ENCODE results near the gene NKTR.

NKTR gene

GRCh38 chr3:42662813-42663535 lies 62.5 kb downstream of the NKTR start:
- DNase-seq: no peak

GRCh38 chr3:42663581-42664437 lies 63.3 kb downstream of the NKTR start:
- DNase-seq: no peak

- DNase-seq: no peak
Observed at GRCh38 chr3:42664438-42664803, 63.9 kb downstream of the NKTR start.

GRCh38 chr3:42665050-42665878 lies 64.8 kb downstream of the NKTR start:
- DNase-seq: no peak

DNA sequence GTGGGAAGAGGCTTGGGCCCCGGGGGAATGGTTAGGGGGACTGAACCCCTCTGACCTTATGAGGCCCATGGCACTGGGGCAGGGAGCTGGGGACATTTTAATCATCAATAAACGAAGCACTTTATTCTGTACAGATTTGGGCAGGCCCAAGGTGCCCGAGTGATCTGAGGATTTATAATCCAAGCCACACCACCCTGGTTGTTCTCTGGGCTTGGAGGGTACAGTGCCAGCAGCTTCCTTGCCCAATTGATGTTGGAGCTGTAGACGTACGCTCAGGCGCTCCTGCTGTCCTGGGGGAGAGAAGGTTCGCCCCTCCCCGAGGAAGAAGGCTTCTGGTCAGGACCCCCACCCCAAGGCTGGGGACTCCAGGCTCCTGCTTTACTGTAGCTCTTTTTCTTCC lies 65.5 kb downstream of the NKTR start:
- DNase-seq: no peak

GRCh38 chr3:42666577-42666998 lies 66.1 kb downstream of the NKTR start:
- DNase-seq: no peak

DNA sequence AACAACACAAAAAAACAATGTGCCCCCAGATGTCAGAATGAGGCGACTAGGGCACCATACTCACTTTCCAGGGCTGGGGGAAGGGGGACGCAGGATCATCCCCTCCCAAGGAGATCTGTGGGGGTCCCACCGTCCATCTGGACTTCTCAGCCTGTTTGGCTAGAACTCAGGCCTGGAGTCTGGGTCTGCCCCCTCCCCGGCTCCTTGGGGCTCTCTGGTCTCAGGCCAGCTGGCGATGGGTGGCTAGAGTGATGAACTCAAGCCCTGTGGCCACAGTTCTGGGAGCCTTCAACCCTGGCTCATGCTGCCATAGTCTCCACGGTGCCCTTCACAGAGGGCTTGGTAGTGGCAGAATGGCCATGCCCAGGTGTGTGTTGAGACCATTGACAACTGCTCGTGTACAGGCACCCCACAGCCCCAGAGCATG lies 66.6 kb downstream of the NKTR start:
- no peak for DNase-seq

DNA sequence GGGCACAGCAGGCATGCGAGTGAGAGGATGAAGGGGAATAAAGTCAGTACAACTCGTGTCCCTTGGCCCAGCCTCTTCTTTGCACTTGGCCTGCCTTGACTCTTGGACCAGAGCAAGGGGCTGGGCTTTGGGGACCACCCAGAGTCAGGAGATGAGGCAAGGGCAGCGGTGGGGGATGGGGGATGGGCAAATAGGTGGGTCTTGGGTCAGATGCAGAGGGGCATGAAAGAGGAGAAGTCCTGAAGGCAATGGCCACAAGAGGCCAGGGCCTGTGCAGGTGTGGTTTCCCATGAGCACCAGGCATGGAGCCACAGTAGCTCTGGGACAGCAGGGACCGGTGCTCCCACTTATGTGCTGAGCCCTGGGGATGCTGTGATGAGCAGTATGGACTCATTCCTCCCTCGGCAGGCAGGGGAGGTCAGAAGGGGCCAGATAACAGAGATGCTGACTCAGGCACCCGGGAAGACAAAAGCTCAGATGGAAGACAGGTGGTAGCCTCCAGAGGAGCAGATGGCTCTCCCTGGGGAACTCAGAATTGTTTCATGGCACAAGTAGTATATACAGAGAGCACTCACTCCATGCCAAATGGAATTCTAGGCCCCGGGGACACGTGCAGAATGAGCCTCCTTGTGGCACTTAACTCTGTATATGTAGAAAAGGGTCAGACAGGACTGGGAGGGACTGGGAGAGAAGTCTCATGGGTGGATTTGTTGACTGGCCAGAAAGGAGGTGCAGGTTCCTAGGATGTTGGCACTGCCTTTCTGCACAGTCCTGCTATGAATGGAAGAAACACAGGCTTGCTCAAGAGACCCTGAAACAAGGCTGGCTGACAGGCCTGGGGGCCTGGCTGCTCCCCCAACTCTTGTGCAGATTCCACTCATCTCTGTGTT lies 67.3 kb downstream of the NKTR start:
- no peak for DNase-seq

- no peak for DNase-seq
Observed at GRCh38 chr3:42668413-42668760, 67.9 kb downstream of the NKTR start.

DNA sequence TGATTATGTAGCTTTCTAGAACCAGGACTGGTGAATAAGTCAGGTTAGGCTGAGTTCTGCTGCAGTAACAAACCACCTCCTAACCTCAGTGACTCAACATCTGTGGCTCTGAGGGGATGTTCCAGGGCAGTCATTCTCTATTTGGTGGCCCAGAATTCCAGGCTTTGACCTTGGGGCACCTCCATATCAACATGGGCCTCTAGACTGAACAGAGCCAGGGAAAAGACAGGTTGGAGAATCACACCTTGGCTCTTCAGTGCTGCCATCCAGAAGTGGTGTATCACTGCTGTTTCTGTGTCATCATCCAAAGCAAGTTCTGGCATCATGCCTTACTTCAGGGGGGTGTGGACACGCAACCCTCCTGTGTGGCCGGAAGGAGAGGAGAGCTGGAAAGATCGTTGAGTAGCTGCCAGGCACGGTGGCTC lies 68.3 kb downstream of the NKTR start:
- no peak for DNase-seq

DNA sequence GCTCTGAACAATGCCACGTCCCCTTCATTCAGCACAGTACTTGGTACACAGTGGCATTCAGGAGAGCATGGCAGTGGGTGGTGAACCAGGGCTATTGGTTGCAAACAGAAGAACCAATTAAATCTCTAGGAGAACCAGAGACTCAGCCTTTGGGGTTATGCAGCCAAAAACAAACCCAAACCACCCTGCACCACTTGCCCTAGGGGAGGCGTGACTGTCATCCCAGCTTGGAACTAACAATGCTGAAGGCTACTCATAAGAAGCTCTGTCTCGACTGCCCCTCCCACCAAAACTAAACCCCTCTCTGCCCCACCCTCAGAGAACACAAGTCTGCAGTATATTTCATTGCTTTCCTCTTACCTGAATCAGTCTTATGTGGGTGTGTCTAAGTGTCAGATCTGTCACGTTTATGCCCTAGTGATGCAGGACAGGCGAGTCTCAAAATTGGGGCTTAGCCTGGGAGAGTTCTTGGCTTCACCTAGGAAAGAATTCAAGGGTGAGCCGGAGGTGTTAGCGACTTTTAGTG lies 69.6 kb downstream of the NKTR start:
- DNase-seq: no peak

GRCh38 chr3:42670670-42671069 lies 70.2 kb downstream of the NKTR start:
- DNase-seq: no peak

- DNase-seq: no peak
Observed at GRCh38 chr3:42672515-42672914, 72.0 kb downstream of the NKTR start.

DNA sequence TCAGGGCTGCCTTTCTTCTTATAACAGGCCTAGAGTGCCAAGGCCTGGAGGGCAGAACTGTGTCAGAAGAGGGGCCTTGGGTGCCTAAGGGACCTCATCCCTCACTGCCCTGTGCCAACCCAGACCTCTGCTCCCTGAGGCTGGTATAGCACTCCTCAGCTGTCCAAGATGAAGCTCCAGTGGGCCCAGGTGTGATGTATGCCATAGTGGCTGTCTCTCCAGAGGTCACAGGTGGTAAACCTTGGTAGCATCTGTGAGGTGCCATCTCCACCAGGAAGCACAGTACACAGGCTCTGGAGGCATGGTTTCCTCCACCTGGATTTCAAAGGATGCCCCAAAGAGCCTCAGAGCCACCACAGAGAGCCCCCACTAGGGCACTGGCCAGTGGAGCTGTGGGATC lies 72.6 kb downstream of the NKTR start:
- no peak for DNase-seq

- DNase-seq: no peak
Observed at GRCh38 chr3:42674146-42674545, 73.7 kb downstream of the NKTR start.

DNA sequence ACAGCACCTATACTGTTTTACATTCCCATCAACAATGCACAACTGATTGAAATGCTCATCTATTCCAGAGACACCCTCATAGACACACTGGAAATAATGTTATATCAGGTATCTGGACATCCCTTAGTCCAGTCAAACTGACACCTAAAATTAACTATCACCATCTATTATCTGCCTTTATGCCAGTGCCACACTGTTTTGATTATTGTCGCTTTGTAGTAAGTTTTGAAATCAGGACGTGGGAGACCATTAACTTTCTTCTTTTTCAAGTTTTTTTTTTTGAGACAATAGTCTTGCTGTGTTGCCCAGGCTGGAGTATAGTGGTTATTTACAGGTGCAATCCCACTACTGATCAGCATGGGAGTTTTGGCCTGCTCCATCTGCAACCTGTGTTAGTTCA lies 75.4 kb downstream of the NKTR start:
- DNase-seq: no peak

- no peak for DNase-seq
Observed at GRCh38 chr3:42678447-42678846, 78.0 kb downstream of the NKTR start.

GRCh38 chr3:42680271-42680670 lies 79.8 kb downstream of the NKTR start:
- no peak for DNase-seq

DNA sequence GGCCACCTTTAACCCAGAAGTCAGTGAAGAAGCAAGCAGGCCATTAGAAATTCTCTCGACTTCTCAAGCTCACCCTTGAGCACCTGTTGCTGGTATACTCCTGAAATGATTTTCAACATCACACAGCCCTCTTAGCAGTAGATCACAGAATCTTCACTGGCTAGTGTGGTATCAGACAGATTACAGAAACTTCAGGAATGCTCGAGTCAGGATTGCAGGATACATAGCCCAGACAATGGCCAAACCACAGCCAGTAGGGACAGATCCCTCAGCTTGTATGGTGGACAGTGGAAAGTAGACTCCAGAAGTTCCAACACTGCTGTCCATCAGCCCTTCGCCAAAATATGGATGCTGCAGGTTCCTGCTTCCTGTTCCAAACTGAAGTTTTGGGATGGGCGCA lies 80.3 kb downstream of the NKTR start:
- DNase-seq: no peak

DNA sequence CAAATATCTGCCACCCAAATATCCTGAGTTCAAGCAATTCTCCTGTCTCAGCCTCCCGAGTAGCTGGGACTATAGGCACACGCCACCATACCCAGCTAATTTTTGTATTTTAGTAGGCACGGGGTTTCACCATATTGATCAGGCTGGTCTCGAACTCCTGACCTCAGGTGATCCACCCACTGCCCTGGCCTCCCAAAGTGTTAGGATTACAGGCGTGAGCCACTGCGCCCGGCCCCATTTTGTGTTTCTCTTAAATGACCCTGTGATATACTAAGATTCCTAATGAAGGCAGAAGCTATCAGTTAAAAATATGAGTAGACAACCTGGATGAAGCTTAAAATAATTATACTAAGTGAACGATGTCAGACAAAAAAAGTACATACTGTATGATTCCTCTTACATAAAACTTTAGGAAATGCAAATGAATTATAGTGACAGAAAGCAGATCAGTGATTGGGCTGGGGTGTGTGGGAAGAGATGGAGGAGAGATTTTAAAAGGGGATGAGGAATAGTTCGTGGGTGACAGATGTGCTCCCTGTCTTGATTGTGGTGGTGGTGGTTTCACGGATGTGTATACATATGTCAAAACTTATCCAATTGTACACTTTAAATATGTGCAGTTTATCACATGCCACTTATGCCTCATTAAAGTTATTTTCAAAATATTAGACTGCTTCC lies 81.0 kb downstream of the NKTR start:
- DNase-seq: no peak

GRCh38 chr3:42682301-42683070 lies 82.0 kb downstream of the NKTR start:
- DNase-seq: no peak
